Subcutaneous abdominal adipose tissue (tissue), 5 donors: Measurements from ENCODE around the gene MAPK11.

ENCODE experiments used
- H3K27ac ChIP-seq: one replicate; pipeline ENCODE4 v1.7.0; 2013; ENCODE audit warnings: low read depth, mild to moderate bottlenecking, inconsistent platforms, low read length, moderate library complexity
- H3K27me3 ChIP-seq, 5 donors: one replicate each; pipeline ENCODE4 v1.7.0; 2013; ENCODE audit warnings: low read length in 5 of 5, inconsistent platforms in 1 of 5; ENCODE audit not compliant: control insufficient read depth in 5 of 5, insufficient read depth in 4 of 5
- H3K36me3 ChIP-seq, 5 donors: one replicate each; pipeline ENCODE4 v1.7.0; 2013; ENCODE audit warnings: low read length in 5 of 5; ENCODE audit not compliant: control insufficient read depth in 5 of 5, insufficient read depth in 5 of 5
- H3K4me1 ChIP-seq, 5 donors: one replicate each; pipeline ENCODE4 v1.7.0; 2013; ENCODE audit warnings: low read length in 5 of 5, mild to moderate bottlenecking in 3 of 5, moderate library complexity in 1 of 5; ENCODE audit not compliant: control insufficient read depth in 5 of 5, insufficient read depth in 5 of 5
- H3K4me3 ChIP-seq, 5 donors: one replicate each; pipeline ENCODE4 v1.7.0; 2013; ENCODE audit warnings: low read length in 5 of 5, low read depth in 1 of 5
- H3K9ac ChIP-seq, 5 donors: one replicate each; pipeline ENCODE4 v1.7.0; 2013; ENCODE audit warnings: low read length in 5 of 5, mild to moderate bottlenecking in 4 of 5, moderate library complexity in 3 of 5
- H3K9me3 ChIP-seq, 5 donors: one replicate each; pipeline ENCODE4 v1.7.0; 2013; ENCODE audit warnings: low read length in 5 of 5; ENCODE audit not compliant: control insufficient read depth in 5 of 5
- donor health status: healthy.
- donor health status: healthy.
- donor health status: healthy.
- donor health status: healthy.
- donor health status: healthy.

Gene MAPK11

DNA sequence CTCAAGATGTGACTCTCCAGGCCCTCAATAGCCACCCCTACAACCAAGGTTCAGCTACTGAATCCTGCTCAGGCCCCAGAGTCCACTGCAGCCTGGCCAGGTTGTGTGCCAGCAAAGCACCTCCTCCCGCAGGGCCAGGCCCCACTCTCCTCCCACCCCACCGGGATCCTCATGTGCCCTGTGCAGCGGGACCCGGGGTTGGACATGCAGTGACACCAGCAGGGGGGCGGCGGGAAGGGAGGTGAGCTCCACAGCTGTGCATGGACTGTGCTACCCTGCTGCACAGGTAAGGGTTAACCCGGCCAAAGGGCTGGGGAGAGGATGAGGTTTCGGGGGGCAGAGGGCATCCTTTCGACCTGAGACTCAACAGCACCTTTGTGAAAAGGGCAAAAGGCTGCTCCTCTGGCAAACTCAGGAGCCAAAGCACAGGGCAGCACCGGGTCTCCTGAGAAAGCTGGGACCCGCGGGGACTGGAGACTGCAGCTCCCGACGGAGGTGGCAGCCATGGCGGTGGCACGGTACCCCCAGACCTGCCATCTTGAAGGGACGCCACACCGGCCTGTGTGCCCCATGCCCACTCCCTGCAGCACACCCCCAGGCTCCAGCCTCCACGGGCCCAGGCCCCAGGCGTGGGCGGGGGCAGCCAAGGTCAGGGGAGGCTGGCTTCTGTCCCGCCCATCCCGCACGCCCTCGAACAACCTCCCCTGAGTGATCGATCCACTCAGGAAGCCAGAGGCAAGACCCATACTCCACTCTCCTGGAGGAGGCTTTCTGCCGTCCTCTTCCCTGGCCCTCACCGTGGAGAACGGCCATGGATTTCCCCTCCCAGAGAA is 26.7 kb upstream of the MAPK11 start:
- Histone ChIP-seq H3K36me3 (peaks cover 0 to 6% (median 0%) of the 10 kb centered on the region in 5 donors), H3K27ac (peak overlapping the region; percentile 30), H3K9ac (peak overlapping the region in 1 of 5 donors; percentile 43), H3K27me3 (no peaks in the 10 kb centered on the region), H3K4me3 (no peak overlapping the region), H3K9me3 (no peaks in the 10 kb centered on the region), H3K4me1 (peaks cover 2 to 72% (median 66%) of the 10 kb centered on the region in 5 donors)

DNA sequence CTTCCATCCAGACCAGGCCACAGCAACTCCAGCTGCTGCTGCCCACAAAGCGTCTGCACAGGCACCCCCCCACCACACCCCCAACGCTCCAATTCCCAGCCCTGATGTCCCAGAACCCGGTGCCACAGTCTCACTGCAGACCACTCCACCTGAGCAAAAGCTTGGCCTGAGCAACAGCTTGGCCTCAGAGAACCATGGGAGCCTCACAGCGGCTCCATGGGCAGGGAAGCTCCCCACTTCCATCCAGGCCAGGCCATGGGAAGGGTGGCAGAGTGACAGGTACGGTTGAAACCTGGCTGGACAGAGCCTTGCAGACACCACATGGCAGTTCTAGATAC is 24.1 kb upstream of the MAPK11 start:
- Histone ChIP-seq H3K9ac (peak overlapping the region in 3 of 5 donors; percentile 26 to 77 (median 61)), H3K27me3 (no peaks in the 10 kb centered on the region), H3K36me3 (peaks cover 0 to 23% (median 16%) of the 10 kb centered on the region in 5 donors), H3K4me1 (peaks cover 2 to 54% (median 44%) of the 10 kb centered on the region in 5 donors), H3K4me3 (peak overlapping the region in 3 of 5 donors; percentile 6 to 58 (median 22)), H3K27ac (peak overlapping the region; percentile 86), H3K9me3 (no peaks in the 10 kb centered on the region)

DNA sequence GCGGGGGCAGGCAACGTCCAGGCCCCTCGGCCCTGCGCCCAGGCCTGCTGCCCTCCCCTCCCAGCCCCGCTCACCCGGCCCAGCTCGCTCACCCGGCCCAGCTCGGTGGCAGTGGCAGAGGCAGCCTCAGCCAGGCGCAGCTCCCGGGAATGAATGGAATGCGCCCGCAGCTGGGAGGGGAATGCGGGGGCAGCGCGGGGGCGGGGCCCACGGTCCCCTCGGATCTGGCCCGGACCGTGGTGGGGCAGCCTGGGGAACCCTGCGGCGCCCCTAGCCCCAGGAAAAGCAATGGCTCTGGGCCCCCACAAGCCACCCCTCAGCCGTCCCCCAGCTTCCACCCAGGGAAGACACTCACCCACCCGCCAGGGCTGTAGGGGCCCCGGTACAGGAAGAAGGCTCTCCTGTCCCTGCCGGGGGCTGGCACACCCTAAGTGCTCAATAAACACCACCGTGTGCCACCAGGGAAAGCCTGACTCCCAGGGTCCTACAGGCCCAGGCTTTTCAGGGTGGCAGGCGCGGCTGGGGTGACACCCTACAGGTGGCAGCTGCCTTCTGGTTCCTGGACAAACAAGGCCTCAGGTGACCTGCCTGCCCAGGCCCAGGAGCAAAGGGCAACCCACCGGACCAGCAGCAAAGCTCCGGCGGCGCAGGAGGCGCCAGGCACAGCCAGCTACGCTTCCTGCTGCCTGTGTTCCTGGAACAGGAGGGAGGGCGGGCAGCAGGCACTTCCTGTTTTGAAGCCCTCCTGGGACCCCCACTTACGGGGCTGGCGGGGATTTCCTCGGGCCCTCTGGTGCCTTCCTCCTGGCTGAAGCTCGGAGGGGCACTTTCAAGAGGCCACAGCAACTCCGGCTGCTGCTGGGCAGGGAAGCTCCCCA is 23.5 kb upstream of the MAPK11 start:
- H3K4me3 ChIP-seq, result peak overlapping the region in 3 of 5 donors; percentile 22 to 58 (median 54)
- peak overlapping the region; percentile 86 for H3K27ac ChIP-seq
- peaks cover 2 to 50% (median 40%) of the 10 kb centered on the region in 5 donors for H3K4me1 ChIP-seq
- H3K27me3 ChIP-seq, result no peaks in the 10 kb centered on the region
- H3K36me3 ChIP-seq, result peaks cover 0 to 29% (median 23%) of the 10 kb centered on the region in 5 donors
- H3K9me3 ChIP-seq, result no peaks in the 10 kb centered on the region
- peak overlapping the region in 4 of 5 donors; percentile 1 to 77 (median 54) for H3K9ac ChIP-seq

DNA sequence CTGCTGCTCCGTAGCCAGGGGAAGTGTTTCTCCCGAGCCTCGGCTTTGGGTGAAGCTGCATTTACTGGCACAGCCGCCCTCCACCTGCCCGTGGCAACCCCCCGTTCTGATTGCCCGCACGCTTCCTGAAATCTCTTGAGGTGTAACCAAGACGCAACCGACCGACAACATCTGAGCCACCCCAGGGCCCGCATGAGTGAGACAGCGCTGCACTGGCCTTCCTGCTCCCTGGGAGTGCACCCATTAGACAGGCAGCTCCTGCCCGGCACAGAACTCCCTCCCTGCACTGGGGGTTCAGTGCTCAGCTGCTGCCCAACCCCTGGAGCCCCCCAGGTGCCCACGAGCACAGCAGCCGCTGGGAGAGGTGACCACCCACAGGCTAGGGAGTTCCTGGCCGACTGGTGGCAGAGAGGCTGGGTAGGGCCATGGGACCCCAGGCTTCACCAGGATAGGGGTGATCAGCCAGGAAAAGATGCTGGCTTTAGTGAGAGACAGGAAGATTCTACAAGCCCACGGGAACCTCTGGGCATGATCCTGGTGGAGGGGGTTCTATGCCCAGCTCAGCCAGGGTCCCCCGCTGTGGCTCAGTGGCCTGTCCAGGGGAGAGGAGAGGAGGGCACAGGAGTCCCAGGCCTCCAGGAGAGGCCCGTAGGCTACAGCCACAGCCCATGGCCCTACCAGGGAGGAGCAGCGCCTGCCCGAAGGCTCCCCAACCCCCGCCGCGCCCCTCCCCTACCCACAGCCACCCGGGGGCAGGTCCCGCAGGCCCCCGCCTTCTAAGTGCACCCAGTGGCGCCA is 22.7 kb upstream of the MAPK11 start:
- Histone ChIP-seq H3K27me3 (no peaks in the 10 kb centered on the region), H3K4me1 (peaks cover 2 to 49% (median 40%) of the 10 kb centered on the region in 5 donors), H3K9me3 (no peaks in the 10 kb centered on the region), H3K9ac (peak overlapping the region in 3 of 5 donors; percentile 40 to 73 (median 64)), H3K4me3 (peak overlapping the region in 3 of 5 donors; percentile 17 to 58 (median 54)), H3K27ac (peak overlapping the region; percentile 86), H3K36me3 (peaks cover 0 to 38% (median 31%) of the 10 kb centered on the region in 5 donors)

DNA sequence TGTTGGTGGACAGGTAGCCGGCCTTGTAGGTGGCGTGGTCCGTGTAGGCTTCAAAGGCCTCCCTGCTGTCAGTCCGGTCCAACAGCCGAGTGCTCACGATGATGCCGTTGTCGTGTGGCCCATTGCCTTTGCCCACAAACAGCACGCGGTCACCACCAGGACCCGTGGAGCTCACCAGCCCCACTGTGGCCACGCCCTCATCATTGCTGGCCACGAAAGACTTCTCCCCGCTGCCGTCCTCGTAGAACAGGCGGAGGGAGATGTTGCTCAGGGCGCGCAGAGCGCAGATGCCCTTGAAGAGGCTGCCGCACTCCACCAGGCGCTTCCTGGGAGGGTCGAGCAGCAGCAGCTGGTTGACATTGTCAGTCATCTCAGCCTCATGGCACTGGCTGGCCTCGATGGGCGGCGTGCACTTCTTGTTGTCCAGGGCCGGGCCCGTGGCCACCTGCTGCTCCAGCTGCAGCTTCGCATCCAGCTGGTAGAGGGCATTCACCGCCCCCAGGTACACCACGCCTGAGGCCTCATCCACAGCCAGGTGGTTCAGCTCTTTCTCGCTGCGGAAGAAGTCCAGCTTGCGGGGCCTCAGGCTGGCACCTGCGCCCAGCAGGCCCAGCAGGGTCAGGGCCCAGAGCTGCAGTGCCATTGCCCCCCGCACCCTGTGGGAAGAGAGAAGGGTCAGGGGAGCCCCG is 19.9 kb upstream of the MAPK11 start:
- no peaks in the 10 kb centered on the region for H3K27me3 ChIP-seq
- H3K4me3 ChIP-seq, result no peak overlapping the region
- no peaks in the 10 kb centered on the region for H3K9me3 ChIP-seq
- no peak overlapping the region for H3K9ac ChIP-seq
- peaks cover 0 to 61% (median 51%) of the 10 kb centered on the region in 5 donors for H3K36me3 ChIP-seq
- H3K27ac ChIP-seq, result no peak overlapping the region
- H3K4me1 ChIP-seq, result peaks cover 2 to 33% (median 26%) of the 10 kb centered on the region in 5 donors

DNA sequence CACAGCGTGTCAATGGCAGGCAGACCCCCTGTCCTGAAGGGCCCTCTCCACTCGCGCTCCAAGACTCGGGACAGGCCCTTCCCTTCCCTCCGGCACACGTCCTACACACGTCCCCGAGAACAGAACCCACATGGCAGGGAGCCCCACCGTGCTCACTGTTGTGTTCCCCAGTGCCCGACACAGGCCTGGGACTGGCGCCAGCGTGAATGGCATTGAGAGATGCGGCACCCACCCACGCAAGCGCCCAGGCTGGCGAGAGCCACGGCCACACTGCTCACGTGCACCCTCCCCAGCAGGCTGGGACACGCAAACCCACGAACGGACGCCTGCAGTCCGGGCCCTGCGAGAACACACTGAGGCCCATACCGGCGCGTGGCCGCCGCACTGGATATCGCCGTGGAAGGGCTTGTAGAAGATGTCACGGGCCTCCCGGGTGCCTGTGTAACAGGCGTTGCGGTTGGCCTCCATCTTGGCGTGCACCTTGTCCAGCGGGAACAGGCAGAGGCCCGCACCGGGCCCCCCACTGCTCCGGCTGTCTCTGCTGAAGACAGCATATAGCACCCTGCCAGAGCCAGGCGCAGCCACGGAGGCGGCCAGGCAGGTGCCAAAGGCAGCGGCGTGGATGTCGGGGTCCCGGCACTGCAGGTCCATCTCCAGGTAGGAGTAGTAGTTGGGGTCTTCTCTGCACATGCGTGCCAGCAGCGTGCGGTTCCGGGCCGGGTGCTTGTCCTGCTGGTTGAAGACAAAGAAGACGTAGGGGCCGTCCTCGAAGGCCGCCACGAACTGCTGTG is 19.2 kb upstream of the MAPK11 start:
- H3K4me3 ChIP-seq, result no peak overlapping the region
- H3K36me3 ChIP-seq, result peaks cover 0 to 68% (median 57%) of the 10 kb centered on the region in 5 donors
- no peaks in the 10 kb centered on the region for H3K27me3 ChIP-seq
- H3K27ac ChIP-seq, result no peak overlapping the region
- peaks cover under 1 to 28% (median 21%) of the 10 kb centered on the region in 5 donors for H3K4me1 ChIP-seq
- H3K9me3 ChIP-seq, result no peaks in the 10 kb centered on the region
- no peak overlapping the region for H3K9ac ChIP-seq

DNA sequence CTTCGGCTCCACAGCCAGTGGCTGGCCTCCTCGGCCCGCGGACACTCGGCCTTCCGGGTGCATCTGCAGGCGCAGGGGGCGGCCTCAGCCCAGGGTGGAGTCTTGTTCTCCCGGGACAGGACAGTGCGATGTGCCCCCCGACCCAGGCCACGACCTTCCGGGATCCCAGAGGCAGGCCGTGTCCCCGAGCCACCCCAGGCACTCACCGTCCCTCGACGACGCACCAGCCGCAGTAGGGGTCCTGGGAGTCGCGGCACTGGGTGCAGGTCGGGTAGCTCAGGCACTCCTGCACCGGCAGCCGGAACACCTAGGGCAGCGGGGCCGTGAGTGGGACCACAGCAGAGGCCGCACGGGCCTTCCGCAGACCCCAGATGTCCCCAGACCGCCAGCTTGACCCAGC is 17.6 kb upstream of the MAPK11 start:
- Histone ChIP-seq H3K9me3 (no peaks in the 10 kb centered on the region), H3K27me3 (no peaks in the 10 kb centered on the region), H3K9ac (no peak overlapping the region), H3K36me3 (peaks cover 0 to 83% (median 72%) of the 10 kb centered on the region in 5 donors), H3K4me1 (peaks cover 0 to 12% (median 6%) of the 10 kb centered on the region in 5 donors), H3K4me3 (no peak overlapping the region), H3K27ac (no peak overlapping the region)

DNA sequence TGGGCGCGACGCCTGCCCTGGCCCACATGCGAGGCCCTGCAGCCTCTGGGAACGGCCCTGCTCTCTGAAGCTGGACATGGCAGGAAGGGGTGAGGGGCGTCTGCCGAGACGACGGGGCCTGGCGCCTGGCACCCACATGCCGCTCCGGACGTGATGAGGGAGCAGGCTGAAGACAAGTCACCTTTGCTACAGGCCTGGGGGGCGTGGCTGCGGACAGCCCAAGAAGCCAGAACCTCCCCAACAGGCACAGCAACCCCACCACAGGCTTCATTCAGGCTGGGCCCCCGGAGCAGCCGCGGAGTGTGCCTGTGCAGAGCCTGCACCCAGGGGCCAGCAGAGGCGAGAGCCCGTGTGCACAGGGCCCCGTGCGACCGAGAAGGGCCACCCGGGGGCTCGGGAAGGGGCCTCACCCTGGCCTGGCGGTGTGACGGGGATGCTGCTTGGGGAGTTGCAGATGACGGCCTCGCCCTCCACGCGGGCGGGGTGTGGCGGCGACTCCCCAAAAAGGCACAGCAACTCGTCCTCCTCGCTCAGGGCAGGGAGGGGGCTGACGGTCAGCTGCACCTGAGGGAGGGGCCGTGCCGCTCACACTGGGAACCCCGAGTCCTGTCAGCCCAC is 16.6 kb upstream of the MAPK11 start:
- no peak overlapping the region for H3K9ac ChIP-seq
- H3K27ac ChIP-seq, result no peak overlapping the region
- peaks cover 0 to 5% (median 0%) of the 10 kb centered on the region in 5 donors for H3K4me1 ChIP-seq
- no peaks in the 10 kb centered on the region for H3K27me3 ChIP-seq
- no peaks in the 10 kb centered on the region for H3K9me3 ChIP-seq
- H3K4me3 ChIP-seq, result no peak overlapping the region
- peaks cover 0 to 92% (median 80%) of the 10 kb centered on the region in 5 donors for H3K36me3 ChIP-seq
